NCI-H1694 (cell line): Measurements from ENCODE around the gene DSC2.
"Not testable (repeated sequence)": the region's sequence is repeated elsewhere in the genome, so short reads cannot be mapped to it uniquely, and the experiment has no call there.

ENCODE experiments used
- DNase-seq: peaks from one replicate; lab custom pipeline; 2025; lab: John Stamatoyannopoulos, UW

The DSC2 gene

GRCh38 chr18:31042406-31043181, 59.6 kb downstream of the DSC2 start, which contains the start of gene DSC3:
Gene DSC3 (minus strand): TSS chr18:31042742. CDS start chr18:31042660, 82 bp downstream.
- DNase-seq = no peak

DNA sequence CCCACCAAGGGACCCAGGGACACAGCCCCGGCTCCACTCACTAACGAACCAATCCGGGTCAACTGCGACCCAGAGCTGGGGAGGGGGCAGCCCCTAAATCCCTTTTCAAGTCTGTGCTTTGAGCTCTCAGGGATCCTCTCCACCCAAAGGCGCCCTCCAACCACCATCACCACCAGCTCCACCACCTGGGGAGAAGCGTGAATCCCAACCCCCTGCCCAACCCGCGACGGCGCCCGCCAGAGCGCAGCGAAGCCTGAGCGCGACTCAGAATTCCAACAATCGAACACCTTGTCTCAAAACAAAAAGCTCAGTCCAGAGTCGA, 60.2 kb downstream of the DSC2 start:
- DNase-seq = no peak

- DNase-seq = no peak
Observed at GRCh38 chr18:31041271-31042083, 60.7 kb downstream of the DSC2 start.

DNA sequence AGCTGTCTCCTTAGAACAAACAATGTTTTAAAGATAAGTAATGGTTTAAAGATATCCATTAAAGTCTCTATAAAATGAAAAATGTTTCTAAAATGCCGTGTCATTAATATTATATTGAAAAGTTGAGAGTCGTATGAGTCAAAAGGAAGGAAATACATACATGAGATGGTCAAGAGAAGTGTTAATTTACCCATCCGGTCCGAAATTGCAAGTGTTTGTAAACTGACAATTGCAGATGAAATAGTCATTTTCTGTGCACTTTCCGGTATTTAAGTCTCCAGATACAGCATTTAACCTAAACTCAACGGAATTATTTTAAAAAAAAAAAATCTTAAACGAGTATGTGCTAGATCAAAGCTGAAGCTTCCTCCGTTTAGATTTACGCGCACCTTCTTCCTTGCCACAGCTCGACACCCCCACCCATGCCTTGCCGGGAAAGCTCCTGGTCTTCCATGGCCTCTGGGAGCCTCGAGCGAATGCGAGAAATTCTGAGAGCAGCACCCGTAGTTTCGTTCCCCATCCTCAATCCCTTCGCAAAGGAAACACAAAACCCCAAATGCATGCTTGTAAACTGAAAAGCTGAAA, 61.4 kb downstream of the DSC2 start:
- no peak for DNase-seq

DNA sequence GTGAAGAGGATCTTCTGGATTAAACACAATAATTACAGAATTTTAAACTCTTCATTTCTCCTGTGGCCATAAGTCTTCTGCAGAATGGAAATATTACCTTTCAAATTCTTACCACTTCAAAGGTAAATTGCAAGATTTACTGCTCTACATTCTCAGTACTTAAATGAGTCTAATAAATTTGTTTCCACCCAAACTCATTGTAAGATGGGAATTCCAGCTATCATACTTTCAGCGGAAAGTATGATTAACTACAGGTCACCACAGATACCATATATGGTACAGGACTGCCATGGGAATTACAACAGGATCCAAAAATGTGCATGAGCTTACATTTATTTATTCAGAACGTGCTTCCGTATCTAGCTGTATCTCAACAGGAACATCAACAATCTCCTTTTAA, 62.8 kb downstream of the DSC2 start:
- no peak for DNase-seq

DNA sequence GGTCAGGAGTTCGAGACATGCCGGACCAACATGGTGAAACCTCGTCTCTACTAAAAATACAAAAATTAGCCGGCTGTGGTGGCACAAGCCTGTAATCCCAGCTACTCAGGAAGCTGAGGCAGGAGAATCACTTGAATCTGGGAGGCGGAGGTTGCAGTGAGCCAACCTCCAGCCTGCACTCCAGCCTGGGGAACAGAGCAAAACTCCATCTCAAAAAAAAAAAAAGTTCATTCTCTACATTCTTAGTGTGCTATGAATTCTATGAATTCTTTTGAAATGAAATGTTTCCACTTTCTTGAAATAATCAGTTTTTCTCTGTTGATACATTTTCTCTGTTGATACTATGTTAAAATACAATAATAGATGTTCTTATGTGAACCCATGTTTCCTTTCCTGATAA, 64.5 kb downstream of the DSC2 start:
- not testable (repeated sequence) for DNase-seq

GRCh38 chr18:31034541-31034940, 67.7 kb downstream of the DSC2 start:
- DNase-seq = no peak

DNA sequence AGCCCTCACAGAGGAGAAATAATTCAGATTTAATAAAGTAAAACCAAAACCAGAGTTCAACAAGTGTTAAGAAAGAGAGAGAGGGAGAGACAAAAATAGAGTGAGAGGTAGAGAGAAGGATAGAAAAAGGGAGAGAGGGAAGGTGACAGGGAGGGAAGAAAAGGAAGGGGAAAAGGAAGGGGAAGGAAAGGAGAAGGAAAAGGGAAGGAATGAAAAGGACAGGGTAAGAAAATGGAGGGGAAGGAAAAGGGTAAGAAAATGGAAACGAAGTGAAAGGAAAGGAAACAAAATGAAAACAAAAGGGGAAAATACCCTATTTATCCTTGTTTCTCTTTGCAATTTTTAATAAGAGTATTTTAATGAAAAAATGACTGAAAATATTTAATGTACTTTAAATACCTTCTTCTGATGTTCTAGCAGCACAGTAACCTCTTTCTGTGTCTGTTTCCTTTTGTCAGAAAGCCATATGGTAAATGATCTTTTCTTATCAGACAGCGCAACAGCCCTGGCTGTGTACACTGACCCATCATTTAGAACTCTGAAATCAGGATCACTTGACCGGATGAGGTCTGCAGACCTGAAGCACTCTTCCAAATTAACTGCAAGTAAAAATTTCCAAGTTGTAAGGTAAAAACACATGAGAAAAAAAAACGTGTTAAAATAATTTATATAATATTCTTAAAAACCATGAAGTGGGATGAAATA, 71.5 kb downstream of the DSC2 start:
- no peak for DNase-seq

- no peak for DNase-seq
Observed at GRCh38 chr18:31015715-31016434, 86.3 kb downstream of the DSC2 start.

DNA sequence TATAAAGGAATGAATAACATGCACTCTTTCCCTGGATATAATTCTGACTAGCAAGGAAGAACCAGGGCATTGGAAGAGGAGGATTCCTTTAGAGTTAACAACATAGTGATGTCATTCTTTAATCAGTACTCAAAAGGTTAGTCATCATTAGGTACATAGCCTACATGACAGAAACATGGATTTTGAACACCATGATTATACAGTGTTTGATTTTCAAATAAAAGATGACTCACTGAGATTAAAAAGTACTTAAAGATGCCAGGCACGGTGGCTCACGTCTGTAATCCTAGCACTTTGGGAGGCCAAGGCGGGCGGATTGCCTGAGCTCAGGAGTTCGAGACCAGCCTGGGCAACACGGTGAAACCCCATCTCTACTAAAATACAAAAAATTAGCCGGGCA, 90.8 kb downstream of the DSC2 start:
- DNase-seq = not testable (repeated sequence)

DNA sequence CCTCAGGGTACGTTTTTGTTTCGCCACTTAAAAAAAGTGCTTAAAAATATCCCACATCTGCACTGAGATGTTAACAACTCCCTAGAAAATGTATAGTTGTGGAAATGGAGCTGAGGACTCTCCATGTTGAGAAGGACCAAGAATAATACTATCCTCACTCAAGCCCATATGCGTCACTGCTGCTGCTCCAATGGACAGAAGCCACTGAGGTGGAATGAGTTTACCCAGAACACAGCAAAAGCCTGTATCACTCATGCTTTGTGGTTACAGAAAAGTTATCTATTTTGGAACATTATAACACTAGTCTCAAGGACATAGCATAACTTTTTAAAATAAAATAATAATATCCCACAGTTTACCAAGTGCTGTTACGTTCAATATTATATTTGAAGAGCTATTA, 91.6 kb downstream of the DSC2 start:
- DNase-seq = no peak
